Activated CD8-positive, alpha-beta T cell treated with anti-CD3 and anti-CD28 coated beads for 36 hours (primary cell): ENCODE measurements around the gene CHD2. TPM values are rescaled to one million over a fixed set of nuclear protein-coding genes. Genes with fewer than 3 reads are reported as not detected.

ENCODE experiments used
- ATAC-seq: fragments of 200-7000 bp; cut with Tn5 transposase; one replicate; pipeline ENCODE4 v1.10.0; 2021; ENCODE audit warnings: mild to moderate bottlenecking, moderate library complexity
- CTCF ChIA-PET: fragments of 350-600 bp; sonication (Branson Sonifier 250); formaldehyde crosslinking; loops from one replicate; lab custom pipeline; 2021; ENCODE audit warnings: antibody characterized with exemption; lab: Charles Lee
- POLR2A ChIA-PET: fragments of 350-600 bp; sonication (Branson Sonifier 250); formaldehyde crosslinking; loops from one replicate; lab custom pipeline; 2021; ENCODE audit warnings: antibody characterized with exemption; lab: Charles Lee
- DNase-seq: peaks from one replicate; pipeline ENCODE4 v3.0.0-alpha.2; 2020
- H3K27ac Mint-ChIP-seq: one replicate; pipeline ENCODE4 v1.8.0; 2021; ENCODE audit warnings: mild to moderate bottlenecking, mixed read lengths
- H3K27me3 Mint-ChIP-seq: one replicate; pipeline ENCODE4 v1.8.0; 2021; ENCODE audit warnings: mixed read lengths
- H3K36me3 Mint-ChIP-seq: one replicate; pipeline ENCODE4 v1.8.0; 2021; ENCODE audit warnings: low read depth, mixed read lengths
- H3K4me1 Mint-ChIP-seq: one replicate; pipeline ENCODE4 v1.8.0; 2021; ENCODE audit warnings: low read depth, mixed read lengths
- H3K4me3 Mint-ChIP-seq: one replicate; pipeline ENCODE4 v1.8.0; 2021; ENCODE audit warnings: mild to moderate bottlenecking, moderate library complexity, mixed read lengths
- H3K9me3 Mint-ChIP-seq: one replicate; pipeline ENCODE4 v1.8.0; 2021; ENCODE audit warnings: mixed read lengths
- intact Hi-C: fragments of 100-400 bp; cut with micrococcal nuclease; formaldehyde crosslinking; loops from one replicate; pipeline ENCODE4 v1.10.0; 2022
- total RNA-seq, 2 experiments: library from RNA; stranded (reverse); gene quantifications; one replicate each; pipeline ENCODE4 v1.2.3, GENCODE V29; 2021
- TF ChIP-seq, protein P1 (sequence below): fragments of 200-600 bp; IDR thresholded peaks from one replicate; pipeline ENCODE4 v1.8.0; 2022; ENCODE audit warnings: antibody characterized with exemption, mild to moderate bottlenecking

CHD2 gene
- total RNA-seq, 2 experiments from 2014 or later, result 124 to 138 TPM

DNA sequence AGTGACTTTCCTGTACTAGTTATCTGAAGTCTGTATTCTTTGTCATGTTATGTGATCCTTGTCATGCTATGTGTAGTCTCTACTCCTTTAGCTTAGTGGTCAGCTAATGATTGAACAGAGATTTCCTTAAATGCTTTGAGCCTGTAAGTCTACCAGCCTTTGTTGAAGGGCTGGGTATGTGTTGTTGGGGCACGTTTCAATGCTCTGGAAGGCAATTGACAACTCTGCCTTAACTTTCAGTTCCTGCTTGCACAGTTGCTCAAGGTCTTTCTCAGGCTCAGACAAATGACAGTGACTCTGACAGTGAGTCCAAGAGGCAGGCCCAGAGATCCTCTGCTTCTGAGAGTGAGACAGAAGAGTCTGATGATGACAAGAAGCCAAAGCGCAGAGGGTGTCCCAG lies 89.3 kb downstream of the CHD2 start:
- no peak overlapping the region for H3K4me3 Mint-ChIP-seq
- TF ChIP-seq, protein P1, sequence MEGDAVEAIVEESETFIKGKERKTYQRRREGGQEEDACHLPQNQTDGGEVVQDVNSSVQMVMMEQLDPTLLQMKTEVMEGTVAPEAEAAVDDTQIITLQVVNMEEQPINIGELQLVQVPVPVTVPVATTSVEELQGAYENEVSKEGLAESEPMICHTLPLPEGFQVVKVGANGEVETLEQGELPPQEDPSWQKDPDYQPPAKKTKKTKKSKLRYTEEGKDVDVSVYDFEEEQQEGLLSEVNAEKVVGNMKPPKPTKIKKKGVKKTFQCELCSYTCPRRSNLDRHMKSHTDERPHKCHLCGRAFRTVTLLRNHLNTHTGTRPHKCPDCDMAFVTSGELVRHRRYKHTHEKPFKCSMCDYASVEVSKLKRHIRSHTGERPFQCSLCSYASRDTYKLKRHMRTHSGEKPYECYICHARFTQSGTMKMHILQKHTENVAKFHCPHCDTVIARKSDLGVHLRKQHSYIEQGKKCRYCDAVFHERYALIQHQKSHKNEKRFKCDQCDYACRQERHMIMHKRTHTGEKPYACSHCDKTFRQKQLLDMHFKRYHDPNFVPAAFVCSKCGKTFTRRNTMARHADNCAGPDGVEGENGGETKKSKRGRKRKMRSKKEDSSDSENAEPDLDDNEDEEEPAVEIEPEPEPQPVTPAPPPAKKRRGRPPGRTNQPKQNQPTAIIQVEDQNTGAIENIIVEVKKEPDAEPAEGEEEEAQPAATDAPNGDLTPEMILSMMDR, result no peak
- CTCF ChIA-PET, result no interaction called here
- H3K36me3 Mint-ChIP-seq, result peaks cover 48% of the 10 kb centered on the region
- ATAC-seq (no peak), DNase-seq (no peak)
- H3K9me3 Mint-ChIP-seq, result no peaks in the 10 kb centered on the region
- POLR2A ChIA-PET, result no interaction called here
- intact Hi-C loops, result no loop called here
- H3K27ac Mint-ChIP-seq, result peak overlapping the region; percentile 32
- peaks cover 7% of the 10 kb centered on the region for H3K4me1 Mint-ChIP-seq
- no peaks in the 10 kb centered on the region for H3K27me3 Mint-ChIP-seq

DNA sequence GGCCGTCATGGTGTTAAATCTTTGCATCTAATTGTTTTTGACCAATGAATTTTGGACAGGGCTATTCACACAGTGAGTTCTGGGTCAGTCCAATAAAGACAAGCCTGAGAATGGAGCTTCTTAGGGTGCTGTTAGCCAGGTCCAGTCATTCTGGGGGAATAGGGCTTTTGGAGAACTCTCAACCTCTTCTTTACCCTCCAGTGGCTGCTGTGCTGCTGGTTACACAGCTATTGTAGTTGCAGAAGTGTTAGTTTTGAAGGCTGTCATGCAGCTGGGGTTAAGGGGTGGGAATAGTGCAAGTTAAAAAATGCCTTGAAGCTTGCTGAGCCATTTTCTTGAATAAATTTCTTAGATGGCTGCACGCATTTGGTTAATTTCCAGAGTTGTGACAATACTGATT lies 89.9 kb downstream of the CHD2 start:
- ChIA-PET POLR2A (interaction anchor here (1.2 kb wide), 1 partner anchor 201 kb away, joined by 3 read pairs; no protein-coding TSS in a partner anchor), CTCF (no interaction called here)

DNA sequence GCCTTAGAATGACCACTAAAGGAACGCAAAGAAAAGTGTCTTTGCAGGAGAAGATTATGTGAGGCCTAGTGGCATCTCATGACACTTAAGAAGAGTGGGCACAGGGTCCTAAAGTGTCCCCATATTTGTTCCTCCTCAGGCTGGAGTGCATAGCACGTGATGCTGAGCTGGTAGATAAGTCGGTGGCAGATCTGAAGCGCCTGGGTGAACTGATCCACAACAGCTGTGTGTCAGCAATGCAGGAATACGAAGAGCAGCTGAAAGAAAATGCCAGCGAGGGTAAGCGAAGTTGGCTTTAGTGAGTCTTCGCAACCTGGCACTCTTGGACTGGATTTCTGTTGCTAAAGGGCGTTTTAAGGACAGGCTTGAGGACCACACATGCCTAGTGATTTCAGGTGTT lies 92.6 kb downstream of the CHD2 start:
- H3K27ac Mint-ChIP-seq, result peak overlapping the region; percentile 11

More for the DNA sequence above, 89.9 kb downstream of the CHD2 start:
- H3K4me3 Mint-ChIP-seq, result no peak overlapping the region
- peaks cover 7% of the 10 kb centered on the region for H3K4me1 Mint-ChIP-seq
- H3K27ac Mint-ChIP-seq, result peak overlapping the region; percentile 3
- H3K36me3 Mint-ChIP-seq, result peaks cover 53% of the 10 kb centered on the region
- H3K27me3 Mint-ChIP-seq, result no peaks in the 10 kb centered on the region
- TF ChIP-seq, protein P1, result no peak
- intact Hi-C loops, result no loop called here
- H3K9me3 Mint-ChIP-seq, result no peaks in the 10 kb centered on the region
- DNase-seq, result no peak
- ATAC-seq, result no peak

DNA sequence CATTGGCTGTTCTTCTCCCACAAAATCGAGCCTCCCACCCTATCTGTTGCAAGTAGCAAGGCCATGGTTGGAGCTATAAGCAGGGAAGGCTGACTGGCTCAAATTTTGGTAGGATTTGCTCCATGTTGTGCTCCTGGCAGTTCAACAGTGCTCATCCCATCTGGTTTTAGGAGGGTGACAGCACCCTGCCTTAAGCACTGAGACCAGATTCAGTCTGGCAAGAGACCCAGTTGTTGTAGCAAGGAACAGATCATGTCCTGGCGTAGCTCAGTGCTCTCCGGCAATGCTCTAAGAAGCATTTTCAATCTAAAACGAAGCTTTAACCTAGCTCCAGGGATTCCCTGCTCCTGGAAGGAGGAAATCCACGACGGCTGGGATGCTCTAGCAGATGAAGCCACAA lies 97.7 kb downstream of the CHD2 start:
- Mint-ChIP-seq H3K27ac (peak overlapping the region; percentile 55), H3K4me1 (peaks cover 7% of the 10 kb centered on the region), H3K27me3 (no peaks in the 10 kb centered on the region), H3K4me3 (no peak overlapping the region), H3K36me3 (peaks cover 69% of the 10 kb centered on the region), H3K9me3 (no peaks in the 10 kb centered on the region)
- no peak for ATAC-seq
- intact Hi-C loops, result no loop called here
- no peak for DNase-seq
- TF ChIP-seq, protein P1, result no peak
- CTCF ChIA-PET, result interaction anchor here (1.0 to 1.5 kb wide), 5 partner anchors 9 to 200 kb away, joined by 3 to 6 read pairs (median 3); no protein-coding TSS in a partner anchor
- POLR2A ChIA-PET, result interaction anchor here (0.9 to 1.6 kb wide), 4 partner anchors 13 to 62 kb away, joined by 3 to 5 read pairs (median 4); no protein-coding TSS in a partner anchor

More for the DNA sequence above, 92.6 kb downstream of the CHD2 start:
- H3K9me3 Mint-ChIP-seq, result no peaks in the 10 kb centered on the region
- no peak for ATAC-seq
- POLR2A ChIA-PET, result interaction anchor here (0.9 to 1.1 kb wide), 2 partner anchors 8 to 13 kb away, joined by 3 to 4 read pairs; no protein-coding TSS in a partner anchor
- intact Hi-C loops, result no loop called here
- H3K4me1 Mint-ChIP-seq, result peaks cover 7% of the 10 kb centered on the region
- H3K27me3 Mint-ChIP-seq, result no peaks in the 10 kb centered on the region
- CTCF ChIA-PET, result interaction anchor here (1.0 to 2.3 kb wide), 4 partner anchors 18 to 196 kb away, joined by 3 to 5 read pairs (median 4); no protein-coding TSS in a partner anchor
- peaks cover 63% of the 10 kb centered on the region for H3K36me3 Mint-ChIP-seq
- H3K4me3 Mint-ChIP-seq, result no peak overlapping the region
- no peak for DNase-seq
- TF ChIP-seq, protein P1, result no peak

DNA sequence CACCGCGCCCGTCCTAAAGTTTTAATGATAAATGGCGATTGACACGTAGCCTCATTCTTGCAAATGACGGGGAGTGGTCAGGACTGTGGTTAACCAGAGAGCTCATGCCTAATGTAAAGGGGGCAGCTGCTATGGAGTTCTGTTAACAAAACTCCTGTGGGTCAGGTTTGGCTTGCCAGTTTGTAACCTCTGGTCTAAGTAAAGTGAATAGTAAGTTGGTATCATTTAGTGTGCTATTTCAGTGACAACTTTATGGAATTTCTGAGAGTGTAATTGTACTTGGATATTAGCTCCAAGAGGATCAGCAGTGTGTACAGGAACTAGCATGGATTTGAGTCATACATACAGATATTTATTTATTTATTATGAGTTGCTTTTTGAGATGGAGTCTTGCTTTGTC lies 101.0 kb downstream of the CHD2 start:
- no peak for DNase-seq

More for the DNA sequence above, 101.0 kb downstream of the CHD2 start:
- ChIA-PET POLR2A (no interaction called here), CTCF (interaction anchor here (0.6 to 1.5 kb wide), 7 partner anchors 11 to 204 kb away, joined by 3 to 5 read pairs (median 3); no protein-coding TSS in a partner anchor)
- TF ChIP-seq, protein P1, result no peak
- Mint-ChIP-seq H3K27ac (peak overlapping the region; percentile 44), H3K27me3 (no peaks in the 10 kb centered on the region), H3K4me1 (peaks cover 5% of the 10 kb centered on the region), H3K36me3 (peaks cover 71% of the 10 kb centered on the region), H3K9me3 (no peaks in the 10 kb centered on the region), H3K4me3 (no peak overlapping the region)
- intact Hi-C loops, result no loop called here
- no peak for ATAC-seq
